ENCODE results near the gene OPTC. TPM values are rescaled to one million over a fixed set of nuclear protein-coding genes. Genes with fewer than 3 reads are reported as not detected.

The OPTC gene
- total and polyA plus RNA-seq, 3 donors from 2014 or later = 0.55 to 1.1 (median 0.87) TPM

DNA sequence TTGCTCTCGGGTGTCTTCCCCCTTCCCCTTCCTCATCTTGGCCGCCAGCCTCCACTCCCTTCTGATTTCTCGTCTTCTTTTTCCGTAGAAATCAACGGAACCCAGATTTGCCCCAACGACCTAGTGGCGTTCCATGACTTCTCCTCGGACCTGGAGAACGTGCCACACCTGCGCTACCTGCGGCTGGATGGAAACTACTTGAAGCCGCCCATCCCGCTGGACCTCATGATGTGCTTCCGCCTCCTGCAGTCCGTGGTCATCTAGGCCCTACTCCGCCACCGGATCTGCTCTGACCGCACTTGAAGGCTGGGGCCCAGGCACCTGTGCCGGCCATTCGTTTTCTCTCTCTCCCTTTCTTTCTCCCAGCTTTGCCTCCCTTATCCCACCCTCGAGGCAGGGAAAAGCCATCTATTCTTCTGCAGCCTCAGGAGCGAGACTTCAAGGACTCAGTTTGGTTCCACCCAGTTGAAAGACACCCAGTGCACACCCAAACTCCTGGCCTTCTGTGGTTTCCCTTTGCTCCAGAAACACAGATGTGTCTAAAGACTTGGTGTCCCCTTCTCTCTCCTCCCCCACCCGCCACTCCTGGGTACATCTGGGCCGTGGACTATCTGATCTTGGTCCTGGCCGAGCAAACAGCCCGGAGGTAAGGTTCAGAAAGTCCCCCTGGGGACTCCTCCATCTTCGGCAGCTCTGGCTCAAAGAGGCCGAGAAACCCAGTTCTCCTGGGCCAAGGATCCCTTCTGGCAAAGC lies 7.2 kb upstream of the OPTC start:
- 56 to 64% methylated on average over 28 of the region's 28 CpGs for WGBS, 2 donors
- DNase-seq = peak; percentile 67
- peaks cover 13% of the 10 kb centered on the region for H3K4me1 ChIP-seq
- no peaks in the 10 kb centered on the region for H3K36me3 ChIP-seq (ENCODE audit: low read depth, missing control alignments)
- peak overlapping the region; percentile 81 to 82 for H3K27ac ChIP-seq
- no peak for TF ChIP-seq POLR2A (IDR thresholded peaks at IDR 0.05)
- TF ChIP-seq, protein P1, sequence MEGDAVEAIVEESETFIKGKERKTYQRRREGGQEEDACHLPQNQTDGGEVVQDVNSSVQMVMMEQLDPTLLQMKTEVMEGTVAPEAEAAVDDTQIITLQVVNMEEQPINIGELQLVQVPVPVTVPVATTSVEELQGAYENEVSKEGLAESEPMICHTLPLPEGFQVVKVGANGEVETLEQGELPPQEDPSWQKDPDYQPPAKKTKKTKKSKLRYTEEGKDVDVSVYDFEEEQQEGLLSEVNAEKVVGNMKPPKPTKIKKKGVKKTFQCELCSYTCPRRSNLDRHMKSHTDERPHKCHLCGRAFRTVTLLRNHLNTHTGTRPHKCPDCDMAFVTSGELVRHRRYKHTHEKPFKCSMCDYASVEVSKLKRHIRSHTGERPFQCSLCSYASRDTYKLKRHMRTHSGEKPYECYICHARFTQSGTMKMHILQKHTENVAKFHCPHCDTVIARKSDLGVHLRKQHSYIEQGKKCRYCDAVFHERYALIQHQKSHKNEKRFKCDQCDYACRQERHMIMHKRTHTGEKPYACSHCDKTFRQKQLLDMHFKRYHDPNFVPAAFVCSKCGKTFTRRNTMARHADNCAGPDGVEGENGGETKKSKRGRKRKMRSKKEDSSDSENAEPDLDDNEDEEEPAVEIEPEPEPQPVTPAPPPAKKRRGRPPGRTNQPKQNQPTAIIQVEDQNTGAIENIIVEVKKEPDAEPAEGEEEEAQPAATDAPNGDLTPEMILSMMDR (IDR thresholded peaks at IDR 0.05) = no peak
- no peaks in the 10 kb centered on the region for H3K9me3 ChIP-seq
- intact Hi-C loops (cut with DNase I; ENCODE audit: low total_unique reads) = loop anchor here (10.0 kb wide), 3 partner anchors 112 to 212 kb away; no protein-coding TSS in a partner anchor
- peak overlapping the region; percentile 13 to 50 for H3K4me3 ChIP-seq
- H3K27me3 ChIP-seq = no peaks in the 10 kb centered on the region

GRCh38 chr1:203488539-203488938 lies 5.4 kb upstream of the OPTC start:
- Histone ChIP-seq H3K27ac (peak overlapping the region in 1 of 2 donors; percentile 81), H3K36me3 (ENCODE audit: low read depth, missing control alignments) (no peaks in the 10 kb centered on the region), H3K4me3 (peak overlapping the region in 1 of 2 donors; percentile 50), H3K27me3 (no peaks in the 10 kb centered on the region), H3K4me1 (peaks cover 13% of the 10 kb centered on the region), H3K9me3 (no peaks in the 10 kb centered on the region)
- TF ChIP-seq, protein P1 (IDR thresholded peaks at IDR 0.05) = no peak
- no peak for TF ChIP-seq POLR2A (IDR thresholded peaks at IDR 0.05)
- intact Hi-C loops (cut with DNase I; ENCODE audit: low total_unique reads) = loop anchor here (10.0 kb wide), 3 partner anchors 114 to 214 kb away; no protein-coding TSS in a partner anchor
- WGBS, 2 donors = 56 to 59% methylated on average over 7 of the region's 7 CpGs
- no peak for DNase-seq

GRCh38 chr1:203490607-203491006 lies 3.3 kb upstream of the OPTC start:
- H3K4me3 ChIP-seq = no peak overlapping the region
- intact Hi-C loops (cut with DNase I; ENCODE audit: low total_unique reads) = no loop called here
- no peaks in the 10 kb centered on the region for H3K9me3 ChIP-seq
- no peaks in the 10 kb centered on the region for H3K27me3 ChIP-seq
- 89 to 93% methylated on average over 9 of the region's 9 CpGs for WGBS, 2 donors
- peaks cover 13% of the 10 kb centered on the region for H3K4me1 ChIP-seq
- TF ChIP-seq, protein P1 (IDR thresholded peaks at IDR 0.05) = no peak
- TF ChIP-seq POLR2A (IDR thresholded peaks at IDR 0.05) = no peak
- no peak for DNase-seq
- no peak overlapping the region for H3K27ac ChIP-seq
- no peaks in the 10 kb centered on the region for H3K36me3 ChIP-seq (ENCODE audit: low read depth, missing control alignments)

DNA sequence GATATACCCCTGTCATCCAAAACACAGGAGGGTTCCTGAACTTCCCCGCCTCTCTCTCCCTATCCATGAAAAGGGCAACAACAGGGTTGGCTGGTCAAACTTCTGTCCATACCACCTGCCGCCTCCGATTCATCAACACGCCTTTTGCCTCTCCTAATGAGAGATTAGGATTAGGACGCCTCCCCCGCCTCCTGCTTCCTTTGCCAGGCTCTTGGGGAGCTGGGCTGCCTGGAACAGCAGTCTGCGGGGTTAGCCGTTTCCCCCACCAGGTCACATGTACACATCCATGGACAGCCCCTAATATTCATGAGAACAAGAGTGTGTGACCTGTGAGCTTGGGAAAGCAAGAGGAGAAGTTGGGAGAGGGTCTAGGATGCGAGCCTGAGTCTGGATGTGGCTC lies 2.3 kb upstream of the OPTC start:
- Histone ChIP-seq H3K27me3 (no peaks in the 10 kb centered on the region), H3K4me3 (no peak overlapping the region), H3K4me1 (peaks cover 11% of the 10 kb centered on the region), H3K9me3 (no peaks in the 10 kb centered on the region), H3K27ac (no peak overlapping the region), H3K36me3 (ENCODE audit: low read depth, missing control alignments) (no peaks in the 10 kb centered on the region)
- 63 to 65% methylated on average over 9 of the region's 9 CpGs for whole genome bisulfite sequencing, 2 donors
- no peak for TF ChIP-seq POLR2A (IDR thresholded peaks at IDR 0.05)
- TF ChIP-seq, protein P1 (IDR thresholded peaks at IDR 0.05) = no peak
- DNase-seq = no peak
- intact Hi-C loops (cut with DNase I; ENCODE audit: low total_unique reads) = no loop called here
